Anterior cingulate cortex (tissue), 58 donors: ENCODE measurements around the gene OSBPL1A.
"Not testable (repeated sequence)": the region's sequence is repeated elsewhere in the genome, so short reads cannot be mapped to it uniquely, and the experiment has no call there.

Experiments
- DNase-seq, 58 donors: peaks; one replicate each; lab custom pipeline; 2025; lab: John Stamatoyannopoulos, UW

The OSBPL1A gene

DNA sequence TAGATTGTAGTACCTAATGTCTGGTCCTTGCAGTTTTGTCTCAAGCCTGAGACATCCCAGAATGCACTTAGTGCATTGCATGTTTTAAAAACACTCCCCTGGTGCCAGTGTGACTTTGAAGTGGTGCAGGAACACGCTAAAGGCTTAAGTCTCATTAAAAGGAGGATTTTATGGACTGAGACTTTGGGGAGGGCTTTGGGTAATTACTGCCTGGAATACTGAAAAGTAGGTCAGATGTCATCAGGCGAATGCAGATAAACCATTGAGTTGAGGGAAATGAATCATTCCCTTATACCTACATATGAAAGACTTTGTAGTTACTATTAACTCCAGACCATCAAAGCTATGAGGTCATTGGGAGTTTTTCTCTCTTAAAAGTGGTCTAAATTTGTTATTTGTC lies 3.0 kb upstream of the OSBPL1A start:
- DNase-seq, result no peak

DNA sequence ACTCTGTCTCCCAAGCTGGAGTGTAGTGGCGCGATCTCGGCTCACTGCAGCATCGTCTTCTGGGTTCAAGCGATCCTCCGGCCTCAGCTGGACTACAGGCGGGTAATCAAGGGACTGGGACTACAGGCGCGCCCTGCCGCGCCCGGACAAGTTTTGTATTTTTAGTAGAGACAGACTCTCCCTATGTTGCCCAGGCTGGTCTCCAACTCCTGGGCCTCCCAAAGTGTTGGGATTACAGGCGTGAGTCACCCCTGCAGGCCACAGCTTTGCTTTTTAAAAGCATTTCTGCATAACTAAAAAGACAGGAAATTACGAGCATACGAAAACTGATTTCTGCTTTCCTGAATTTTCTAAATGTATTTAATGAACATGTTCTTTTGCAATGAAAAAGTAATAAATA lies 916 bp upstream of the OSBPL1A start:
- peak in 5 of 58 donors; percentile 6 to 20 (median 11) for DNase-seq

DNA sequence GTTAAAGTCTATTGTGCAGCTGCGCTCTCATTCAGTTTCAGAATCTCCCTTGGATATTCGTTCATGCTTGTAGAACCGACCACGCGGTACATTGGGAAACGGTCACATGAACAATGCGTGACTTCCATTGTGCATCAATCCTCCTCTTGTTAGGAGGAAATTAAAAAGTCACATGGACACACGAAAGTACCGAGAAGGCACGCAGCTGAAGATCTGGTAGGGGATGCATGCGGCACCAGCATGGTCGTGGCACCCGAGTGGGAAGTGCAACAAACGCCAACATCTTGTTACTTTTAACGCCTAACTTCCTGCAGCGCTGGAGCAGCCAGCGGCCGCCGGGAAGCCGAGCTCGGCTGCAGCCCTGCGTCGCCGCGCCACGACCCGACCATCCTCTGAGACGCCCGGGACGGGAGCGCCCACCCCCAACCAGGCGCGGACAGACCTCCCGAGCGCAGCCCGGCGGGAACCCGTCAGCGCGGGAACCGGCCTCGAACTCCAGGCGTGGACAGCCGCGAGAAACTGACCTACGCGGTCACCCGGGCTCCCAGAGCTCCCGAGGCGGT lies 412 bp downstream of the OSBPL1A start:
- DNase-seq, result peak in 55 of 58 donors; percentile 12 to 89 (median 74)

DNA sequence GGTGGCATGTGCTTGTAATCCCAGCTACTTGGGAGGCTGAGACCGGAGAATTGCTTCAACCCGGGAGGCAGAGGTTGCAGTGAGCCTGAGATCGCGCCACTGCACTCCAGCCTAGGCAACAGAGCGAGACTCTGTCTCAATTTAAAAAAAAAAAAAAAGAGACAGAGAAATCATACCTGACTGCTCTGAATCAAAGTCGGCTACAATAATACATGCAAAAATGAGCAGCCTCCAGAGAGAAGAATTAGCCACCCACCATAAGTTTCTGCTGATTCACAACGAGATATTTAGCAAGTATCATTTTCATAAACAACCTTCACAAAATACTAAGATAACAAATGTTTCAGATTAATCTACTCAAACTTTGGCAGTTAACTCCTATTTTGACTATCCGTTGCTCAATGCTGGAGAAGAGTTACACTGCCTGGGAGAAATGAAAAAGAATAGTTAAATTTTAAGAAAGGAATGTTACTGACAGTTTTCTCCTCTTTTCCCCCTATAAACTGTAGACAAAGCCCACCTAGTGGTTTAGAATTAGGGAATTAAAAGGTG lies 1.5 kb downstream of the OSBPL1A start:
- DNase-seq, result no peak

DNA sequence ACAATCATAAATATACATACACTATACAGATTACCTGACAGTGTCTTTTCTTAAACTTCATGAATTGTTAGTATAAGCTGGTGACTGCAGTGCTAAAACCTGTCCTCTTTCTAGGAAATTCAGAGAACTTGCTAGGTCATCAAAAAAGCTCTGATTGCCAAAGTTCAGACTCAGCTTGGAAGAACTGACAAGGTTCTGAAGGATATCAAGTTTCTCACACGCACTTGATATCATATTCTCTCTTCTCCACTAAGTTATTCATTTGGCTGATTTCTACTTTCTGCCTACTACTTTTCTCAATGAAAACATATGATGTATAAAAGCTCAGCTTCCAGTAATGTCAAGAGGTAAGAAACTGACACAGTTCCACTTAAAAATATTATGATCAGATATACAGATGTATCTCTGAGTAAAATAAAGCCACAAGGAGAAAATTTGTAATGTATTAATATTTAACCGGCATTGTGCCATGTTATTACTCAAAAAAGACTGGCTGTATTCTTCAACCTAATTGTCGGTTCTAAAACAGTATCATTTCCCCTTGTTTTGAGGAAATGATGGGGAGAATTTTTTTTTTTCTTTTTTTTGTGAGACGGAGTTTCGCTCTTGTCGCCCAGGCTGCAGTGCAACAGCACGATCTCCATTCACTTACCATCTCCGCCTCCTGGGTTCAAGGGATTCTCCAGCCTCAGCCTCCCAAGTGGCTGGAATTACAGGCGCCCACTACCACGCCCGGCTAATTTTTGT lies 2.4 kb downstream of the OSBPL1A start:
- no peak for DNase-seq

DNA sequence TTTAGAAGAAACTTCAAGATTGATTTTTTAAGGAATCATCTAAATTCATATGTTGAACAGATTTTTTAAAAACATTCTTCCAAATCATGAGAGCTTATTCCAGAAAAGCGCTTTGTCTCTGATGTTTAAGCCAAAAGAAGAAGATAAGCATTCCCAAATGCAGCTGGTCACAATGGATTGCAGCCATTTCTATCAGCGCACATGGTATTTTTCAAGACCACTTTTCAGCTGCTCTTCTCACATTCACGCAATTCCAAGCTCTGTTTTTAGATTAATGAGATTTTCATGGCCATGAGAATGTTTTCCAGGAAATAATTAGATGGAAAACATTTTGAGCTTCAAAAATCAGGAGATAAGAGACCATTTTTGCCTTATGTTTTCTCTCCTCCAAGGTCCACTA lies 8.7 kb downstream of the OSBPL1A start:
- no peak for DNase-seq

DNA sequence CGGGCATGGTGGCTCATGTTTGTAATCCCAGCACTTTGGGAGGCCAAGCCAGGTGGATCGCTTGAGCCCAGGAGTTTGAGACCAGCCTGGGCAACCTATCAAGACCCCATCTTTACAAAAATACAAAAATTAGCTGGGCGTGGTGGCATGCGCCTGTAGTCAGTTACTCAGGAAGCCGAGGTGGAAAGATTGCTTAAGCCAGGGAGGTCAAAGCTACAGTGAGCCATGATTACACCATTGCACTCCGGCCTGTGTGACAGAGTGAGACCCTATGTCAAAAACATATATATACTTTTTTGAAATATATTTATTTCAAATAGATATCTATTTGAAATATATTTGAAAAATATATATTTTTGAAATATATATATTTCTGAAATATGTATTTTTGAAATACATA lies 10.9 kb downstream of the OSBPL1A start:
- no peak for DNase-seq

DNA sequence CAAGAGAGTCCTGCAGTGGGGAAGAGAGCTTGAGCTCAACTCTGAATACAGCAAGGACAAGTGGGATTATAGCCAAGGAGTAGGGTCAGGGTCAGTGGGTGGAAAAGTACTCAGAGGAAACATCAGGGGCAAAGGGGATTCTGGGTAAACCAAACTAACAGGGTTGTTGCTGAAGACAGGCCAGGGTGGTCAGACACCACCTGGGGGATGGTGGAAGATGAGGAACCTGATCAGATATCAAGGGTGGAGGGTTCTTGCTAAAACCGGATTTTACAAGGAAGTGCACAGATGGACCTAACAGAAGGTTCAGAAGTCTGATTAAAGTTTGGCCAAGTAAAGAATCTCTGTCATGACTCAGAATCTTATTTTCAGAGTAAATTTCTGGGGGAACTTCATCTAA lies 16.5 kb downstream of the OSBPL1A start:
- DNase-seq, result no peak

DNA sequence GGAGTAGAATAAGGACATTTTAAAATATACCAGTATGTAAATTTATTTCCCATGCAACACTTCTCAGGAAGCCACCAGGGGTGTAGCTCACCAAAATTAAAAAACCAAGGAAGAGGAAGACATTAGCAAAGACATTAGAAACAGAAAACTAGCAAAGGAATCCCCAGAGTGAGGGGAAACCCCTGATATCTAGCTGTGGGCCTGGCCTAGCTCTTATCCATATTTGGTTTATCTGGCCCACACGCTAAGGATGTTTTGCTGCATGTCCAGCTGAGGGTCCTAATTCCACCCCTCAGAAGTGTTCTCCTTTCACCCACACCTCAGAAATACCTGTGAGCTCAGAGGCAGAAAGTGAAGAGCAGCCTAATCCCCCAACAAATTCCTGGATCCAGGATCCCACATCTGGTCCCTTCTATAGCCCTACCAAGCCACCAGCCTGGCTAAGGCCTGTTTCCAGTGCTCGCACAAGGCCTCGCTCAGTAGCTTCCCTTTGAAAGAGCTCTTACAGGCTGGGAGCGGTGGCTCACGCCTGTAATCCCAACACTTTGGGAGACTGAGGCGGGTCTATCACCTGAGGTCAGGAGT lies 17.4 kb downstream of the OSBPL1A start:
- DNase-seq, result no peak

DNA sequence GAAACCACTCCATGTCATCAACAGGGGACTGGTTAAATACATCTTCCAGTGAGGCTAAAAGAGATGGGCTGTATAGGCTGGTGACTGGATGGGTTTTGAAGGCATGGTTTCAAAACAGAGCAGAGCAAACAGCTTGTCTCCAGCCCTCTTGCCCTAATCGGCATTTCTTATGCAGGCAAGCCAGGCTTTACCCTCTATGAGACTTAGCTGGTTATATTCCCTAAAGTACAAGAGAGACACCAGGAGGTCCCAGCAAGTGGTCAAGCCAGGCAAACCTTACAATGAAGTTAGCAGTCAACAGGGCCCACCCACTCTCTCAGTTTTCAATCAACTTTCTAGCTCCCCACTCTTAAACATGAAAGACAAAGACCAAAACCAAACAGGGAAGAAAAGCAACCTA lies 19.0 kb downstream of the OSBPL1A start:
- DNase-seq, result no peak

DNA sequence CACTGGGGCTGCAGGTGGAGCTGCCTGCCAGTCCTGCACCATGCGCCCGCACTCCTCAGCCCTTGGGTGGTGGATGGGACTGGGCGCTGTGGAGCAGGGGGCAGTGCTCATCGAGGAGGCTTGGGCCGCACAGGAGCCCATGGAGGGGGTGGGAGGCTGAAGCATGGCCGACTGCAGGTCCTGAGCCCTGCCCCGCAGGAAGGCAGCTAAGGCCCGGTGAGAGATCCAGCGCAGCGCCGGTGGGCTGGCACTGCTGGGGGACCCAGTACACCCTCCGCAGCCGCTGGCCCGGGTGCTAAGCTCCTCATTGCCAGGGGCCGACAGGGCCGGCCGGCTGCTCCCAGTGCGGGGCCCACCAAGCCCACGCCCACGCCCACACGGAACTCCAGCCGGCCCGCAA lies 21.1 kb downstream of the OSBPL1A start:
- not testable (repeated sequence) for DNase-seq

DNA sequence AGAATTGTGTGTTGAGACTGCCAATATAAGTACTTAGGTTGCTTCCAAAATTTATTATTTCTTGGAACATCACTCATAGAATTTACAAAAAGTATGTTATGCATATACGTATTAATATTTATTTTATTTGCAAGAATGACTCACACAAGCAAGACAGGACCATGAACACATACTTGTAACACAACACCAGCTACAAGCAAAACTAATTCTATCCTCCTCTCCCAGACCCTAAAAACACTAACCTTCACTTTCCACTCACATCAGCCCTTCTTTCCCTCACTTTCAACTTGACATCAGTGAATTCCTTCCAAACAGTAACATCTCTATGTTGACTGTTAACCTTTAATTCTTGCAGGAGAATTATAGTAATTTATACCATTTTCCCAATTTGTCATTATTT lies 24.3 kb downstream of the OSBPL1A start:
- no peak for DNase-seq

DNA sequence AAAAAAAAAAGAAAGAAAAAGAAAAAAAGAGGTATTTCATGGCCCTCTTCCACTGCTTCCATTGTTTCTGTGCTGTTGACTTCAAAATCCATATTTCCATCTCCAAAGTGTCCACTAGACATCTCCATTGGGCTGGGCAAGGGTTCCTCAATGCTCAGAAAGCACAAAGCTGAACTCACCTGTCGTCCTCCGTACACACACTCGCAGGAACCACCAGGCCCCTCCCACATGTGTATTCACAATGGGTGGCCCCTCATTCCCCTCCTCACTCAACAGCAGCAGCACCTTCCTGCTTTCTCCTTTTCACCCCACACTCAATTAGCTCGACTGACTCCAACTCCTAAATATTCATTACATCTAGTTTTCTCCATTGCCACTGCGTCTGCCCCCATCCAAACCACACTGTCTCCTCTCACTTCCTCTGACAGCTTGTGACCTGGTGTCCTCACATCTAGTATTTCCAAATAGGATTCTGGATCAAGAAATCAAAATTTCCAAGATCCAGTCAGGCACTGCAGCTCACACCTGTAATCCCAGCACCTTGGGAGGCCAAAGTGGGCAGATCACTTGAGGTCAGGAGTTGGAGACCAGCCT lies 25.2 kb downstream of the OSBPL1A start:
- no peak for DNase-seq

DNA sequence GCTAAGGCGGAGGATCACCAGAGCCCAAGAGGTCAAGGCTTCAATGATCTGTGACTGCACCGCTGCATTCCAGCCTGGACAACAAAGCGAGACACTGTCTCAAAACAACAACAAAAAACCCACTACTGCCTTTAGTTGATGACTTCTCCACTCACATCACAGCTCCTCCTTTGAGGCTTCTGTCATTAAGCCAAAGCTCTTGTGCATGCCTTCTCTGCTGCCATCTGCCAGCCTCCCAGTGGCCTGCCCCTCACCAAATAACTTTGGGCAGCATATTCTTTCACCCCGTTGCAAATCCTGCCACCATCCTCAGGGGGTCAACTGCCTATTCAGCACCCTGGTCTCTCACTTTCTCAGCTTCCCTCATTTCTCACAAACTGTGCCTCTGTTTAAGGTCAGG lies 27.5 kb downstream of the OSBPL1A start:
- no peak for DNase-seq

DNA sequence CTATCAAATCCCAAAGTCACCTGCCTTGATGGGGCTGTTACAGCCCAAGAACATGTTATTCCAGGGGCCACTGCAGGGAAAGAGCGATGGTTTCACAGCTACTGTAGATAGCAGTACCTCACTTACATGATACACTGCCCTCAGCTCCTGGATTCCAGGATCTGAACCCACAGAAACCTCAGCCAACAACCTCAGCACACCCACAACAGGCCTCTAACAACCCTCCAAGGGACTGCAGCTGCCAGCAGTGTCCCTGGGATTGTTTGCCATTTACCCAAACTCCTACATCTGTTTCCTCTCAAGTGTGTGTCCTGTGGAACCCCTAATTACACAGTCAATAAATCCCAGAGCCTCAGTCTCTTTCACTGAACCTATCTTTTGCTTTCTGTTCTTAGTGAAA lies 28.2 kb downstream of the OSBPL1A start:
- no peak for DNase-seq

DNA sequence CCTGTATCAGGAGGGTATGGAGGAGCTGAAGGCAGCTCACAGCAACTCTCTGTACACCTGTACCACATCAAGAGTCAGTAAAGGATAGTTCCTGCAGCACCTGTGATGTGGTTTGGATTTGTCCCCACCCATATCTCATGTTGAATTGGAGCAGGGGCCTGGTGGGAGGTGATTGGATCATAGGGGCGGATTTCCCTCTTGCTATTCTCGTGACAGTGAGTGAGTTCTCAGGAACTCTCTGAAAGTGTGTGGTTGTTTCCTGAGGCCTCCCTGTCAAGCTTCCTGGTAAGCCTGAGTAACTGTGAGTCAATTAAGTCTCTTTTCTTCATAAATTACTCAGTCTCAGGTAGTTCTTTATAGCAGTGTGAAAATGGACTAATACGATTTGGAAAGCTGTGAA lies 28.9 kb downstream of the OSBPL1A start:
- no peak for DNase-seq

DNA sequence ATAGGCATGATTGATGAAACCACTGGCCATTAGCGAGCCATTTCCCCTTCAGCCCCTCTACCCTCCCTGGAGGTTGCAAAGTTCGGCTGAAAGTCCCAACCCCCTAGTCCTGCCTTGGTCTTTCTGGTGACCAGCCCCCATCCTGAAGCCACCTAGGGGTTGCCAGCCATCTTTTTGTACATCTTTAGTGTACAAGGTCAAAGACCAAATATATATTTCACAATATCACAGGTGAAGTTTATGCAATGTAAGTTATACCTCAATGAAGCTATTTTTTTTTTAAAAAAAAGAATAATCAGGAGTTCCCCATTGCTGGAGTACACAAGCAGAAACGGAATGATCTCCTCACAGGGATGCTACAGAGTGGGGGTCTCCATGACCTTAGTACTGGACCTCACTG lies 31.3 kb downstream of the OSBPL1A start:
- no peak for DNase-seq

DNA sequence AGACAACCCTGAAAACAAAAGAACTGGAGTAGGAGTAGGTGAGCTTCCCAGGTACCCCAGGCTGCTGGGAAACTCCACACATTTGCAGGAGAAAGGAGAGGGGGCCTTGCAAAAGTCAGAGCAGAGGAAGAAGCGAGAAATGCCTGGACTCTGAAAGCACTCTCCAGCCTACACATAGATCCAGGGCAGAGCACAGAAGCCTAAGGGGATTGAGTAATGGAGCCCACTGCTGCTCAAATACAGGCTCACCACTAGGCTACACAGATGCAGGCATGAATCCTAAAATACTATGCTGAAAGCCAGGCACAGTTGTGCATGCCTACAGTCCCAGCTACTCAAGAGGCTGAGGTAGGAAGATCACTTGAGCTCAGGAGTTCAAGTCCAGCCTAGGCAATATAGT lies 33.4 kb downstream of the OSBPL1A start:
- no peak for DNase-seq

DNA sequence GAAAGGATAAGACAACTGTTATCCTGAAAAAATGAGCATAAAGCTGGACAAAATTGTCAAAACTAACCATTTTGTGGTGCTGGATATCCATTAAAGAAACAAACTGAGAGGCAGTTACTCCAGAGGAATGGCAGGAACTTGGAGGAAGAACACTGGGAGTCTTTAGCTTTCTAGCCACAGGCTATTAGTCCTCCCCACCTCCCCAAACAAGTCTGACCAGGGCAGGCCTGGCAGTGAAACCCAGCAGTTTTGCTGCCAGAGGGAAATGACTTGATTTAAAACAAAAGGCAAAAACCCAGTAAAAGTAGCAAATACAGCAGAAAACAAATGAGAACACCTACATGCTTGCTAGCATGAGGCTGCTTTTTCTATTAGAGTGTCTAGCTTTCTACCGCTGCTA lies 34.9 kb downstream of the OSBPL1A start:
- DNase-seq, result no peak

DNA sequence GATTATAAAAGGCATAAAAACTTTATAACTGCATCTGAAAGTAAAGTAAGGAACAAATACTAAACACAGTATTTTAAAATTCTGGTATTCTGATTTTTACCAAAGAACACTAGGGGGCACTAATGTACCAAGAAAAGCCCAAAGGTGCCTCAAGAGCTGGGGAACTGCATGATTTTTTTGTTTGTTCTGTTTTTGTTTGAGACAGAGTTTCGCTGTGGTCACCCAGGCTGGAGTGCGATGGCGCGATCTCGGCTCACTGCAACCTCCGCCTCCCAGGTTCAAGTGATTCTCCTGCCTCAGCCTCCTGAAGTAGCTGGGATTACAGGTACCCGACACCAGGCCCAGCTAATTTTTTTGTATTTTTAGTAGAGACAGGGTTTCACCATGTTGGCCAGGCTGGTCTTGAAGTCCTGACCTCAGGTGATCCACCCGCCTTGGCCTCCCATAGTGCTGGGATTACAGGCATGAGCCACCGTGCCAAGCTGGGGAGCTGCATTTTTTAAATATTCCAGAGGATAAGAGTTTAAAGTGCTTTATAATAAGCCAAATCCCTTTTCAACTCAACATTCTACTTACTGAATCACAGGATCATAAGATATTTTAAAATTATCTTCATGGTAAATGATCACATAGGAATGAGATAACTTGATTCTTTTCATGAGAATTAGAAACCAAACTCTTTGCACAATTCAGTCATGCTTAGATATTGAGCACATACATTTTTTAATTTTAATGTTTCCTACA lies 37.7 kb downstream of the OSBPL1A start:
- DNase-seq, result peak in 16 of 58 donors; percentile 0 to 40 (median 11)

DNA sequence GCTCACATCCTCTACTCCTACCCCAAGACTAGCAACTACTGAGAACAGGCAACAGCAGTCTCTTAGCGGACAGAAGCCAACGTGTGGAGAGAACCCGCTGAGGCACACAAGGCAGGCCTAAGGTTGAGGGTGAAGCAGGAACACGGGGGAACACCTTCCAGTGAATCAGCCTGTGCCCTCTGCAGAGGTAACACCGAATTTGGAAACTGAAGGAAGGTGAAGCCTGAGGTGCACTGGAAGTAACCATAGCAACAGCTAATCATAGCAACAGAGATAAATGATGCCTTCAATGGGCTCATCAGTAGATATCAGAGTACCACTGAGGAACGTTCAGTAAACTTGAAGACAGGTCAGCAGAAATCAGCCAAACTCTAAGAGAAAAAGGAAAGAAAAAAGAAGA lies 43.3 kb downstream of the OSBPL1A start:
- no peak for DNase-seq
